Urinary bladder (tissue), 4 donors: ENCODE results near the gene OXTR. TPM values are rescaled to one million over a fixed set of nuclear protein-coding genes. Genes with fewer than 3 reads are reported as not detected.

Source experiments
- DNase-seq: peaks from one replicate; pipeline ENCODE4 v3.0.0-alpha.2; 2015; ENCODE audit errors: extremely low spot score
- H3K27ac ChIP-seq: one replicate; pipeline ENCODE4 v1.5.1; 2013; ENCODE audit warnings: low read depth, mild to moderate bottlenecking, moderate library complexity
- H3K36me3 ChIP-seq: one replicate; pipeline ENCODE4 v1.6.1; 2013; ENCODE audit warnings: mild to moderate bottlenecking, moderate library complexity; ENCODE audit not compliant: insufficient read depth
- H3K4me1 ChIP-seq: one replicate; pipeline ENCODE4 v1.6.1; 2013; ENCODE audit warnings: mild to moderate bottlenecking, moderate library complexity; ENCODE audit not compliant: insufficient read depth
- H3K4me3 ChIP-seq: one replicate; pipeline ENCODE4 v1.5.1; 2013; ENCODE audit warnings: low read depth, low read length
- WGBS: extraction: QIAGEN DNeasy Blood & Tissue Kit; methylation state at CpG from one replicate; pipeline ENCODE4 v1.1.7; 2013; 5-methylcytosine and 5-hydroxymethylcytosine counted together
- polyA plus RNA-seq: library from polyadenylated mRNA; stranded (reverse); fragments of 200-250 nt; gene quantifications from one replicate; pipeline ENCODE4 v1.2.3, GENCODE V29; 2013
- total RNA-seq: library from RNA; depleted of rRNA; stranded (reverse); fragments of >200 nt; gene quantifications from one replicate; pipeline ENCODE4 v1.2.3, GENCODE V29; 2014
- donor health status: healthy with polysubstance abuse.
- donor health status: healthy.

The OXTR gene
- total and polyA plus RNA-seq, 2 donors: 0.41 to 1.6 TPM

GRCh38 chr3:8743021-8743601 lies 26.3 kb downstream of the OXTR start:
- H3K4me1 ChIP-seq: no peaks in the 10 kb centered on the region
- no peak for DNase-seq
- no peak overlapping the region for H3K27ac ChIP-seq
- H3K36me3 ChIP-seq: no peaks in the 10 kb centered on the region
- 87% methylated on average over 6 of the region's 6 CpGs for WGBS
- no peak overlapping the region for H3K4me3 ChIP-seq

GRCh38 chr3:8741581-8742261 lies 27.7 kb downstream of the OXTR start:
- DNase-seq: peak; percentile 17
- H3K4me3 ChIP-seq: no peak overlapping the region
- H3K4me1 ChIP-seq: no peaks in the 10 kb centered on the region
- H3K36me3 ChIP-seq: no peaks in the 10 kb centered on the region
- 11% methylated on average over 13 of the region's 13 CpGs for WGBS
- no peak overlapping the region for H3K27ac ChIP-seq

GRCh38 chr3:8739757-8740504 lies 29.5 kb downstream of the OXTR start:
- Histone ChIP-seq H3K4me1 (no peaks in the 10 kb centered on the region), H3K4me3 (no peak overlapping the region)
- no peak for DNase-seq

GRCh38 chr3:8738639-8739038 lies 30.8 kb downstream of the OXTR start:
- WGBS: 66% methylated on average over 3 of the region's 3 CpGs

More at GRCh38 chr3:8739757-8740504, 29.5 kb downstream of the OXTR start:
- Histone ChIP-seq H3K27ac (no peak overlapping the region), H3K36me3 (no peaks in the 10 kb centered on the region)
- WGBS: 86% methylated on average over 5 of the region's 5 CpGs

GRCh38 chr3:8737823-8738222 lies 31.6 kb downstream of the OXTR start:
- H3K4me1 ChIP-seq: no peaks in the 10 kb centered on the region
- DNase-seq: no peak
- no peak overlapping the region for H3K27ac ChIP-seq
- H3K4me3 ChIP-seq: no peak overlapping the region
- H3K36me3 ChIP-seq: no peaks in the 10 kb centered on the region

More at GRCh38 chr3:8738639-8739038, 30.8 kb downstream of the OXTR start:
- H3K27ac ChIP-seq: no peak overlapping the region
- no peak for DNase-seq
- H3K36me3 ChIP-seq: no peaks in the 10 kb centered on the region
- no peak overlapping the region for H3K4me3 ChIP-seq
- no peaks in the 10 kb centered on the region for H3K4me1 ChIP-seq

GRCh38 chr3:8737301-8737700 lies 32.1 kb downstream of the OXTR start:
- DNase-seq: no peak
- H3K36me3 ChIP-seq: no peaks in the 10 kb centered on the region
- no peak overlapping the region for H3K27ac ChIP-seq
- WGBS: 92% methylated on average over 4 of the region's 4 CpGs
- H3K4me3 ChIP-seq: no peak overlapping the region
- H3K4me1 ChIP-seq: no peaks in the 10 kb centered on the region

GRCh38 chr3:8736436-8736835 lies 33.0 kb downstream of the OXTR start:
- WGBS: 88% methylated on average over 11 of the region's 11 CpGs
- Histone ChIP-seq H3K36me3 (no peaks in the 10 kb centered on the region), H3K27ac (no peak overlapping the region), H3K4me3 (no peak overlapping the region), H3K4me1 (no peaks in the 10 kb centered on the region)
- no peak for DNase-seq

GRCh38 chr3:8734908-8735307 lies 34.5 kb downstream of the OXTR start:
- Histone ChIP-seq H3K36me3 (no peaks in the 10 kb centered on the region), H3K4me3 (no peak overlapping the region), H3K27ac (no peak overlapping the region), H3K4me1 (no peaks in the 10 kb centered on the region)
- WGBS: 97% methylated on average over 1 of the region's 1 CpG
- DNase-seq: no peak

- H3K4me3 ChIP-seq: no peak overlapping the region
- no peaks in the 10 kb centered on the region for H3K36me3 ChIP-seq
- no peaks in the 10 kb centered on the region for H3K4me1 ChIP-seq
- H3K27ac ChIP-seq: no peak overlapping the region
- DNase-seq: no peak
- 89% methylated on average over 19 of the region's 19 CpGs for WGBS
Measured at GRCh38 chr3:8734137-8734878, 35.1 kb downstream of the OXTR start.

GRCh38 chr3:8733332-8734094 lies 35.9 kb downstream of the OXTR start, which contains the start of gene CAV3:
TSS of gene CAV3 (plus strand) at chr3:8733802. CDS start at chr3:8733877, 75 bp downstream.
- WGBS: 62% methylated on average over 23 of the region's 23 CpGs
- no peak for DNase-seq

GRCh38 chr3:8732413-8732812 lies 37.0 kb downstream of the OXTR start:
- H3K27ac ChIP-seq: no peak overlapping the region
- no peak overlapping the region for H3K4me3 ChIP-seq
- H3K36me3 ChIP-seq: no peaks in the 10 kb centered on the region
- WGBS: 94% methylated on average over 4 of the region's 4 CpGs
- H3K4me1 ChIP-seq: no peaks in the 10 kb centered on the region
- DNase-seq: no peak

More at GRCh38 chr3:8733332-8734094, 35.9 kb downstream of the OXTR start, which contains the start of gene CAV3:
- Histone ChIP-seq H3K27ac (no peak within 1 kb of the TSS), H3K36me3 (no peaks in the 10 kb centered on the region), H3K4me1 (no peaks in the 10 kb centered on the region), H3K4me3 (no peak within 1 kb of the TSS)

- H3K27ac ChIP-seq: no peak overlapping the region
- 71% methylated on average over 3 of the region's 3 CpGs for WGBS
- H3K4me1 ChIP-seq: no peaks in the 10 kb centered on the region
- H3K36me3 ChIP-seq: no peaks in the 10 kb centered on the region
- no peak for DNase-seq
- H3K4me3 ChIP-seq: no peak overlapping the region
Measured at GRCh38 chr3:8730656-8731055, 38.8 kb downstream of the OXTR start.

GRCh38 chr3:8729479-8729878 lies 39.9 kb downstream of the OXTR start:
- WGBS: 96% methylated on average over 3 of the region's 3 CpGs
- H3K36me3 ChIP-seq: no peaks in the 10 kb centered on the region
- H3K27ac ChIP-seq: no peak overlapping the region
- H3K4me3 ChIP-seq: no peak overlapping the region
- H3K4me1 ChIP-seq: no peaks in the 10 kb centered on the region
- no peak for DNase-seq
